H9 (cell line): ENCODE results near the gene GARIN5A. TPM values are rescaled to one million over a fixed set of nuclear protein-coding genes. Genes with fewer than 3 reads are reported as not detected.

ENCODE experiments used
- DNase-seq: peaks from one replicate; pipeline ENCODE4 v3.0.0-alpha.2; 2017
- H2AFZ ChIP-seq: one replicate; pipeline ENCODE4 v1.6.1; 2013; ENCODE audit warnings: mild to moderate bottlenecking, low read length, control low read depth, moderate library complexity
- H2AK5ac ChIP-seq: 2 replicates; pipeline ENCODE4 v1.6.1; 2013; ENCODE audit warnings: low read length, control low read depth, mixed read lengths; ENCODE audit not compliant: insufficient read length
- H2BK120ac ChIP-seq: one replicate; pipeline ENCODE4 v1.6.1; 2013; ENCODE audit warnings: low read depth, mild to moderate bottlenecking, low read length, control low read depth, inconsistent platforms; ENCODE audit not compliant: poor library complexity, severe bottlenecking
- H2BK12ac ChIP-seq: 2 replicates; pipeline ENCODE4 v1.6.1; 2013; ENCODE audit warnings: low read length, control low read depth, mixed read lengths, low read depth; ENCODE audit not compliant: insufficient read length
- H2BK15ac ChIP-seq: 2 replicates; pipeline ENCODE4 v1.6.1; 2013; ENCODE audit warnings: low read depth, low read length, control low read depth
- H2BK20ac ChIP-seq: one replicate; pipeline ENCODE4 v1.6.1; 2013; ENCODE audit warnings: low read depth, mild to moderate bottlenecking, low read length, control low read depth, inconsistent platforms; ENCODE audit not compliant: poor library complexity, severe bottlenecking
- H2BK5ac ChIP-seq: 2 replicates; pipeline ENCODE4 v1.6.1; 2013; ENCODE audit warnings: low read length, control low read depth, mixed read lengths; ENCODE audit not compliant: insufficient read length
- H3K14ac ChIP-seq: 2 replicates; pipeline ENCODE4 v1.6.1; 2013; ENCODE audit warnings: low read length, control low read depth; ENCODE audit not compliant: insufficient read depth
- H3K18ac ChIP-seq: 2 replicates; pipeline ENCODE4 v1.6.1; 2013; ENCODE audit warnings: low read depth, mild to moderate bottlenecking, mixed read lengths, low read length, control low read depth; ENCODE audit not compliant: insufficient read length
- H3K23ac ChIP-seq: 2 replicates; pipeline ENCODE4 v1.6.1; 2013; ENCODE audit warnings: low read length, control low read depth, mixed read lengths, low read depth; ENCODE audit not compliant: insufficient read length
- H3K23me2 ChIP-seq: 2 replicates; pipeline ENCODE4 v1.6.1; 2013; ENCODE audit warnings: low read depth, mild to moderate bottlenecking, mixed read lengths, low read length, control low read depth; ENCODE audit not compliant: insufficient read length, poor library complexity, severe bottlenecking
- H3K27ac ChIP-seq: 2 replicates; pipeline ENCODE4 v1.5.1; 2013; ENCODE audit warnings: low read length, control low read depth, mixed read lengths, low read depth; ENCODE audit not compliant: insufficient read length
- H3K27me3 ChIP-seq: 2 replicates; pipeline ENCODE4 v1.6.1; 2013; ENCODE audit warnings: low read length, control low read depth, inconsistent platforms; ENCODE audit not compliant: insufficient read depth
- H3K4ac ChIP-seq: 2 replicates; pipeline ENCODE4 v1.6.1; 2013; ENCODE audit warnings: low read depth, mild to moderate bottlenecking, control low read depth, inconsistent platforms, low read length, moderate library complexity
- H3K4me1 ChIP-seq: 2 replicates; pipeline ENCODE4 v1.6.1; 2013; ENCODE audit warnings: low read length, control low read depth, inconsistent platforms; ENCODE audit not compliant: insufficient read depth
- H3K4me2 ChIP-seq: 2 replicates; pipeline ENCODE4 v1.6.1; 2013; ENCODE audit warnings: low read length, control low read depth, mixed read lengths; ENCODE audit not compliant: insufficient read length, insufficient read depth
- H3K56ac ChIP-seq: 2 replicates; pipeline ENCODE4 v1.6.1; 2013; ENCODE audit warnings: low read depth, mild to moderate bottlenecking, mixed read lengths, low read length, control low read depth; ENCODE audit not compliant: insufficient read length
- H3K79me1 ChIP-seq: 2 replicates; pipeline ENCODE4 v1.6.1; 2013; ENCODE audit warnings: low read depth, mild to moderate bottlenecking, moderate library complexity, low read length, control low read depth, inconsistent platforms; ENCODE audit not compliant: insufficient read depth, poor library complexity, severe bottlenecking
- H3K79me2 ChIP-seq: 2 replicates; pipeline ENCODE4 v1.6.1; 2013; ENCODE audit warnings: low read length, control low read depth, inconsistent platforms; ENCODE audit not compliant: insufficient read depth
- H3K9ac ChIP-seq: 2 replicates; pipeline ENCODE4 v1.6.1; 2013; ENCODE audit warnings: low read length, control low read depth, mixed read lengths; ENCODE audit not compliant: insufficient read length; ENCODE audit errors: extremely low read depth
- H3K9me3 ChIP-seq: one replicate; pipeline ENCODE4 v1.6.1; 2013; ENCODE audit warnings: low read depth, low read length, inconsistent platforms; ENCODE audit not compliant: control insufficient read depth
- H3T11ph ChIP-seq: one replicate; pipeline ENCODE4 v1.6.1; 2013; ENCODE audit warnings: mild to moderate bottlenecking, low read length, control low read depth, inconsistent platforms
- H4K20me1 ChIP-seq: one replicate; pipeline ENCODE4 v1.6.1; 2013; ENCODE audit not compliant: control insufficient read depth, insufficient read length, insufficient read depth
- H4K5ac ChIP-seq: 2 replicates; pipeline ENCODE4 v1.6.1; 2013; ENCODE audit warnings: low read depth, mild to moderate bottlenecking, mixed read lengths, low read length, control low read depth; ENCODE audit not compliant: insufficient read length
- H4K8ac ChIP-seq: replicated peaks from 2 replicates; pipeline ENCODE4 v1.6.1; 2013; ENCODE audit warnings: low read length, control low read depth, mixed read lengths, low read depth; ENCODE audit not compliant: insufficient read length
- H4K91ac ChIP-seq: 2 replicates; pipeline ENCODE4 v1.6.1; 2013; ENCODE audit warnings: low read depth, mild to moderate bottlenecking, moderate library complexity, mixed read lengths, low read length, control low read depth; ENCODE audit not compliant: insufficient read length
- H3K27ac Mint-ChIP-seq, 3 experiments: 2 replicates in 2 of 3; 3 replicates in 1 of 3; pipeline ENCODE4 v1.8.0; 2020 to 2021; ENCODE audit warnings: mixed read lengths in 3 of 3, mild to moderate bottlenecking in 1 of 3, moderate library complexity in 1 of 3
- H3K27me3 Mint-ChIP-seq: 2 replicates; pipeline ENCODE4 v1.8.0; 2021; ENCODE audit warnings: low read depth, mild to moderate bottlenecking, moderate library complexity, mixed read lengths
- H3K36me3 Mint-ChIP-seq, 3 experiments: 2 replicates in 2 of 3; 3 replicates in 1 of 3; pipeline ENCODE4 v1.8.0; 2020 to 2021; ENCODE audit warnings: low read depth in 3 of 3, mixed read lengths in 3 of 3; ENCODE audit not compliant: insufficient read depth in 1 of 3
- H3K4me1 Mint-ChIP-seq, 2 experiments: 2 replicates each; pipeline ENCODE4 v1.8.0; 2020; ENCODE audit warnings: mixed read lengths in 2 of 2
- H3K4me3 Mint-ChIP-seq, 2 experiments: 2 replicates in 1 of 2; 3 replicates in 1 of 2; pipeline ENCODE4 v1.8.0; 2020 to 2021; ENCODE audit warnings: mild to moderate bottlenecking in 2 of 2, mixed read lengths in 2 of 2, moderate library complexity in 1 of 2
- H3K9me3 Mint-ChIP-seq, 2 experiments: 2 replicates in 1 of 2; 3 replicates in 1 of 2; pipeline ENCODE4 v1.8.0; 2020; ENCODE audit warnings: mild to moderate bottlenecking in 2 of 2, mixed read lengths in 2 of 2, moderate library complexity in 1 of 2
- CTCF ChIP-seq: fragments of 200-600 bp; sonication (generic); conservative IDR thresholded peaks from 3 replicates; pipeline ENCODE4 v1.8.0; 2021; ENCODE audit warnings: antibody characterized with exemption, mild to moderate bottlenecking
- WGBS: extraction: QIAGEN DNeasy Blood & Tissue Kit; methylation state at CpG from one replicate; pipeline ENCODE4 v1.1.7; 2013; ENCODE audit warnings: missing lambda C conversion rate, low lambda C conversion rate, mixed read lengths; ENCODE audit not compliant: insufficient read length; ENCODE audit errors: extremely low coverage; 5-methylcytosine and 5-hydroxymethylcytosine counted together
- total RNA-seq: library from RNA; stranded (reverse); gene quantifications from 2 replicates; pipeline ENCODE4 v1.2.1, GENCODE V29; 2021

Gene GARIN5A
- total RNA-seq, 1 experiment from 2014 or later = 9.5 TPM

DNA sequence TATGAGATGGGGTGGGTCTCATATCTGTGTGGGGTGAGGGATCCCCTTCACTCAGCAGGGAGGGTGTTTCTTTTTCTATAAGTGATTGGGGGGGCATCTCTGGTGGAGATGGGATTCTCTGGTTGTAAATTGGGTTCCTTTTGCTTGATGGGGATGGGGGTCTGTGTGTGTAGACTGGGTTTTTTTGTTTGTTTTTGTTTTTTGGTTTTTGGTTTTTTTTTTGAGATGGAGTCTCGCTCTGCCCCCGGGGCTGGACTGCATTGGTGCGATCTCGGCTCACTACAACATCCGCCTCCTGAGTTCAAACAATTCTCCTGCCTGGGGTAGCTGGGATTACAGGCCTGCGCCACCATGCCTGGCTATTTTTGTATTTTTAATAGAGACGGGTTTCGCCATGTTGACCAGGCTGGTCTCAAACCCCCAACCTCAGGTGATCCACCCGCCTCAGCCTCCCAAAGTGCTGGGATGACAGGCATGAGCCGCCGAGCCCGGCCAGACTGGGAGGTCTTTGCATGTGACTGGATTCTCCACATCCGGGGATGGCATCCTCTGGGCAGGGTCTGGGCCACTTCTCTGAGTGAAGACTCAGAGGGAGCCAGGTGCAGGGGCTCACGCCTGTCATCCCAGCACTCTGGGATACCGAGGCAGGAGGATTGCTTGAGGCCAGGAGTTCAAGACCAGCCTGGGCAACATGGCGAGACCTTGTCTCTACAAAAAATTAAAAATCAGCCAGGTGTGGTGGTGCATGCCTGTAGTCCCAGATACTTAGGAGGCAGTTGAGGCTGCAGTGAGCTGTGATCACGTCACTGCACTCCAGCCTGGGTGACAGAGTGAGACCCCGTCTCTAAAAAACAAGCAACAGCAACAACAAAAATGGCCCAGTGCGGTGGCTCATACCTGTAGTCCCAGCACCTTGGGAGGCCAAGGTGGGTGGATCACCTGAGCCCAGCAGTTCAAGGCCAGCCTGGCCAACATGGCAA is 43.2 kb downstream of the GARIN5A start:
- peak overlapping the region; percentile 74 to 80 for H3K4me3 Mint-ChIP-seq
- H3K4me1 ChIP-seq = peaks cover 3% of the 10 kb centered on the region; the same call in 1 of the 2 replicates
- H3K27me3 Mint-ChIP-seq = peaks cover 9% of the 10 kb centered on the region
- no peaks in the 10 kb centered on the region; a peak in 1 of 5 replicates for H3K9me3 Mint-ChIP-seq
- no peak overlapping the region for H3K4ac ChIP-seq
- no peak overlapping the region for H2AFZ ChIP-seq
- H2BK5ac ChIP-seq = no peak overlapping the region
- no peak overlapping the region for H4K91ac ChIP-seq
- no peak overlapping the region for H3K4me2 ChIP-seq
- H3K18ac ChIP-seq = no peak overlapping the region
- no peaks in the 10 kb centered on the region for H3K79me2 ChIP-seq
- H4K8ac ChIP-seq = no peak overlapping the region
- no peak overlapping the region for H3T11ph ChIP-seq
- H2BK20ac ChIP-seq = no peak overlapping the region
- H3K9me3 ChIP-seq = no peaks in the 10 kb centered on the region
- H3K14ac ChIP-seq = no peak overlapping the region
- no peak for TF ChIP-seq CTCF
- H4K20me1 ChIP-seq = no peaks in the 10 kb centered on the region
- WGBS = no CpG with 5 or more reads among the region's 19 CpGs
- no peak overlapping the region for H3K23ac ChIP-seq
- no peak overlapping the region for H3K27ac ChIP-seq
- no peak for DNase-seq
- no peak overlapping the region for H2BK15ac ChIP-seq
- H3K56ac ChIP-seq = no peak overlapping the region
- H4K5ac ChIP-seq = no peak overlapping the region
- no peaks in the 10 kb centered on the region for H3K27me3 ChIP-seq
- H3K27ac Mint-ChIP-seq = peak overlapping the region in 2 of 3 experiments; percentile 77 to 97; a peak in 3 of 7 replicates
- peaks cover 0 to 2% (median 0%) of the 10 kb centered on the region in 3 experiments; a peak in 2 of 7 replicates for H3K36me3 Mint-ChIP-seq
- no peak overlapping the region for H2AK5ac ChIP-seq
- no peak overlapping the region for H2BK12ac ChIP-seq
- peaks cover 12% of the 10 kb centered on the region for H3K23me2 ChIP-seq
- no peak overlapping the region for H3K9ac ChIP-seq
- no peak overlapping the region for H2BK120ac ChIP-seq
- no peaks in the 10 kb centered on the region for H3K79me1 ChIP-seq
- peaks cover 26 to 33% of the 10 kb centered on the region in 2 experiments for H3K4me1 Mint-ChIP-seq
